Pons (tissue), 1 donor: ENCODE measurements around the gene CHRNA10.
"Not testable (repeated sequence)": the region's sequence is repeated elsewhere in the genome, so short reads cannot be mapped to it uniquely, and the experiment has no call there.

ENCODE experiments used
- DNase-seq: peaks from one replicate; pipeline ENCODE4 v3.0.0-alpha.2; 2016; ENCODE audit warnings: low spot score

CHRNA10 gene

DNA sequence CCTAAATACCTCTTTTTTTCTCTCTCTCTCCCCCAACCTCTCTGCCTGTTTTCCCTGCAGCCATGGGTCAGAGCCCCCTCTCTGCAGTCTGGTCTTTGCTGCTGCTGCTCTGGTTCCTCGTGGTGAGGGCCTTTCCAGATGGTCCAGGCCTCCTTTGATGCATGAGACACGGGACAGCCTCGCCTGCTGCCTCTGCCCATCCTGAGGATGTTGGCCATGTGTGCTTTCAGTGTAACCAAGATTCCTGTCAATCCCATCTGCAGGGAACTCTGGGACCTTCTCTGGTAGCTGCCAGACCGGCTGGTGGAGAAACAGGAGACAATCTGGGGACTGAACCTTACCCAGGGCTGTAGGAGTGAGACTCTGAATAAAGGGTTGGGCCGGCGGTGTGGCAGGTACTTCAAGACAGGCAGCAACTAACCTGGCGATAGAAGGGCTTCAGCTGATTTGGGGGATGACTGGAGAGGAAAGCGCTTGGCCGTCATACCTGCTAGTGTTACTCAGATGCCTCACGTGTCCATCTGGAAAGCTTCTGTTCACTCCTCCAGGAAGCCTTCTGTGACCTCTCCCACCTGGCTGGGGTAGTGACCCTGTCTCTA is 7.1 kb downstream of the CHRNA10 start:
- DNase-seq = no peak

DNA sequence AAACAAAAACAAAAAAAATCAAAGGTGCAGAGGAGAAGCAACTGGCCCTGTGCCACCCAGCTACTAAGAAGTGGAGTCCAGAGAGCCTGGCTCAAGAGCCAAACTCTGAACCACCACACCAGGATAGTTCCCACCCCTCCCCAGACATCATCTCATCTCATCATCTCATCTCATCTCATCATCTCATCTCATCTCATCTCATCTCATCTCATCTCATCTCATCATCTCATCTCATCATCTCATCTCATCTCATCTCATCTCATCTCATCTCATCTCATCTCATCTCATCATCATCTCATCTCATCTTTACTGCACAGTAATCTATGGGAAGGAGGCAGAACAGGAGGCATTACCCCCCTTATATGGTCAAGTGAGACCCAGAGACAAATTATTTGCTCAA is 8.3 kb downstream of the CHRNA10 start:
- DNase-seq = no peak

DNA sequence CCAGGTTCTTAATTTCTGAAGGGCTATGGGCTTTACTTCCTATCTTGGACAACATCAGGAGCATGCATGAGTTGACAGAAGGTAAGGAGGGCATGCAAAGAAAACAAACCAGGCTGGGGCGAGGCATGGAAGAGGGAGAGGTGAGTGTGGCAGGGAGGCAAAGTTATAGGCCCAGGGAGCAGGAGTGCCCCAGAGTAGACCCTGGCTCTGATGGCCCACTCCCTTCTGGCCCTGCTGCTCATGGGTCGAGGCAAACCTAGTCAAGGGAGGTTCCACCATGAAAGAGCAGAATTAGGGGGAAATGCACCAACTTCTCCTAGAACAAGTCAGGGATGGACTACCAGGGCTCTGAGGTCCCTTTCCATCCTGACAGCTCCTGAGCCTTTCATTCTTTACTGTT is 10.2 kb downstream of the CHRNA10 start:
- no peak for DNase-seq

GRCh38 chr11:3659595-3660515 is 11.3 kb downstream of the CHRNA10 start:
- no peak for DNase-seq

GRCh38 chr11:3658252-3658651 is 12.9 kb downstream of the CHRNA10 start:
- DNase-seq = no peak

DNA sequence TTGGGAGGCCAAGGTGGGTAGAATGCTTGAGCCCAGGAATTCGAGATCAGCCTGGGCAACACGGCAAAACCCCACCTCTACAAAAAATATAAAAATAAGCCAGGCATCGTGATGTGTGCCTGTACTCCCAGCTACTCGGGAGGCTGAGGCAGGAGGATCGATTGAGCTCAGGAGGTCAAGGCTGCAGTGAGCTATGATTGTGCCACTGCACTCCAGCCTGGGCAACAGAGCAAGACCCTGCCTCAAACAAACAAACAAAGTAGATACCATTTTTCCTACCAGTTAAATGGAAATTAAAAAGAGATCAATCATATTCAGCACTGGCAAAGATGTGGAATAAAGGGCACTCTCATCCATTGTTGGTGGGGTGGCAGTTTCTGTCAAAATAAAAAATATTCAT is 13.9 kb downstream of the CHRNA10 start:
- DNase-seq = not testable (repeated sequence)

DNA sequence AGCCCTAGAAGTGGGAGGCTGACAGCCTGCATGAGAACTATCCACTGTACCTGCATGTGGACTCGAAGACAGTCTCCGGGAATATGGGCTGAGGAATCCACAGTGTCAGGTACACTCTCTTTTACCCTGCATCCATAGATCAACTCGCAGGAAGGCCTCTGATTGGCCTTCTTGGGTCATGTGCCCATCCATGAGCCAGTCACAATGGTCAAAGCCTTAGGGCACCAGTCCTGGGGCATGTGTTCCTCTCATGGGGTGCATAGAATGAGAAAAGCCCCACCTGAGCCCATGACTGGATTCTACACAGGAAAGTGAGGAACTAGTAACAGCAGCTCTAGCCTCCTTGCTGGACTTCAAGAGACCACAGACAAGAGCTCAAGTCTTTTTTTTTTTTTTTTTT is 15.6 kb downstream of the CHRNA10 start:
- no peak for DNase-seq

GRCh38 chr11:3652514-3652913 is 18.7 kb downstream of the CHRNA10 start:
- not testable (repeated sequence) for DNase-seq

GRCh38 chr11:3649374-3649773 is 21.8 kb downstream of the CHRNA10 start:
- DNase-seq = not testable (repeated sequence)

GRCh38 chr11:3648843-3649242 is 22.3 kb downstream of the CHRNA10 start:
- not testable (repeated sequence) for DNase-seq

DNA sequence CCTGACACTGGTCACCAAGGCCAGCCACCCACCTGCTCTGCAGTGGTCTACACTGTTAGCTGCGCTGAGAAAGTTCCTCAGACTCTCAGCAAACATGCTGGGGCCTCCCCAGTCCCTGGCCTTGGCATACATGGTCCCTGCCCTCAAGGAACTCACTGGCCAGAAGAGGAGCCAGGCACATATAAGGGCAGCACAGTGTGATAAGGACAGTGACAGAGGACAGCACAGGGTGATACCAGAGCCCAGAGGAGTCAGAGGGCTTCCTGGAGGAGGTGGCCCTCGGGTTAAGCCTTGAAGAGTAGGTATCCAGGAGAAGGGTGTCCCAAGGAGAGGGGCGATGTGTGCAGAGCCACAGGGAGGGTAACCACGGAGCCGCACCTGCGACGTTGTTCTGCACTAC is 25.6 kb downstream of the CHRNA10 start:
- no peak for DNase-seq

DNA sequence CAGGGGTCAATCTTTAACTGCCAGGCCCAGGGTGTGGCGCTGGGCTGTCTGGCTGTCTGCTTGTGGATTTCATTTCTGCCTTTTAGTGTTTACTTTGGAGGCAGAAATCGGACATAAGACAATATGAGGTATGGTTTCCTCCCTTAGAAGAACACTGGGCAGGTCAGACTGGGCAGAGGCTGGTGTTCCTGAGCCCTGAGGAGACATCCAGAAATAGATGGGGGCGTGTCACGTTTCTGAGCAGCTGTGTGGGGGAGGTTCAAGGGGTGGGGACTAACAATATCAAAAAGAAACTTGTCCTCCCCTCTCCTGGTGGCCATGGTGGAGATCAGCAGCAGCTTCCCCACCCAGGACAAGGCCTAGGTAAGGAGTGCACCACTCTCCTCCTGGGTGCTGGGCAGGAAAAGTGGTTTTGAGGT is 26.4 kb downstream of the CHRNA10 start, which contains the start of gene ART1:
ART1 (plus strand) TSS at position 312 of the 419 bp plus-strand sequence. CDS start 14,086 bp downstream, outside the sequence.
- DNase-seq = no peak

DNA sequence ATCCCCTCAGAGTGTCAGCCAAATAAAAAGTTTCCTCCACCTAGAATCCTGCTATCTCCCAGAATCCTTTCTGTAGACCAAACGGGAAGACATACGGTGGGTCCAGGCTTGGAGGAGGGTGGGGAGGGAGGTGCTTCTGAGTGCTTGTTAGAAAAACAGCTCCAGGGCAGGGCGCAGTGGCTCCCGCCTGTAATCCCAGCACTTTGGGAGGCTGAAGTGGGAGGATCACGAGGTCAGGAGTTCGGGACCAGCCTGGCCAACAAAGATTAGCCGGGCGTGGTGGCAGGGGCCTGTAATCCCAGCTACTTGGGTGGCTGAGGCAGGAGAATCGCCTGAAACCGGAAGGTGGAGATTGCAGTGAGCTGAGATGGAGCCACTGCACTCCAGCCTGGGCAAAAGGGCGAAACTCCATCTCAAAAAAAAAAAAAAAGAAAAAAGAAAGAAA is 28.1 kb downstream of the CHRNA10 start:
- DNase-seq = not testable (repeated sequence)

DNA sequence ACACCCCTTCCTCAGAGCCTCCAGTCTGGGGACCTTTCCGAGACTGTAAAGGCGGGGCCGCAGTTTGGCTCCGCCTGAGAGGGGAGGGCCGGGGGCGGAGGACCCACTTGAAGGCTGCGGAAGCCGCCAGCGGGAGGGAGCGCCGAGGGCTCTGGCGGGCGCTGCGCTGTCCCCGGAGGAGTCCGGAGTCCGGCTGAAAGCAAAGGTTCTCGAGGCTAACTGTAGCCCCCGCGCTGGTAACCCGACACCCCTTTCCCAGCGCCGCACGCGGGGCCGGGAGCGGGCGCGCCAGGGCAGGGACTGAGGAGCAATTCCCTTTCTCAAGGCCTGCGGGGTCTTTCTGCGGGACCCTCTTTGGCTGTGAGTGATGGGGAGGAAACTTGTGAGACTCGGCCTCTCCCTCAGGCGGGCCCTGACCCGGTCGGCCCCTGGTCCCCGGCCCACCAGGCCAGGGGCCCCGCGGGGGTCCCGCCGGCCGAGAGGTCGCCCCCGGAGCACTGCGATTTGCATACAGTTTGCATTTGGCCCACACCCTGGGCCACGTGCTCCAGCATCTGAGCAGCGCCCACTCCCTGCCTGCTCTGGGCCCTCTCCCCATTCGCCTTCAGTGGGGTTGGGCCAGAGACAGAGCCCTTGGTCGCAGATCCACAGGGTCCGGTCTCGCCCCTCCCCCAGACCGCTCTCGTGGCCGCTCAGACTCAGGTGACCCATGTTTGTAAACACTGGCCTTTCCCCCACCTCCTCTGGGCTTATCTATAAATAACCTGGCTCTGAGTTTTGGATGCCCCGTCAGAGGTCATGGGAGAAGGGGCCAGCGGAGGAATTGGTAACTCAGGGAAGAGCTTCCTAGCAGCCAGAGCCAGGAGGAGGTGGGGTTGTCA is 28.9 kb downstream of the CHRNA10 start:
- DNase-seq = peak; percentile 11

GRCh38 chr11:3641701-3642070 is 29.5 kb downstream of the CHRNA10 start, which contains the start of gene ART5:
Gene ART5, minus strand, starts transcription at chr11:3641992. Its CDS starts 130 bp downstream, at chr11:3641862.
- DNase-seq = no peak

- DNase-seq = no peak
These were observed 30.0 kb downstream of the CHRNA10 start for GRCh38 chr11:3641191-3641590.

- no peak for DNase-seq
These were observed 31.3 kb downstream of the CHRNA10 start for GRCh38 chr11:3639841-3640240.

GRCh38 chr11:3638513-3638912 is 32.7 kb downstream of the CHRNA10 start:
- no peak for DNase-seq

- no peak for DNase-seq
These were observed 34.0 kb downstream of the CHRNA10 start for GRCh38 chr11:3637201-3637600.

- DNase-seq = no peak
These were observed 35.4 kb downstream of the CHRNA10 start for GRCh38 chr11:3635641-3636375.

- DNase-seq = no peak
These were observed 39.0 kb downstream of the CHRNA10 start for GRCh38 chr11:3632070-3632660.
